ENCODE results near the gene MTUS2. TPM values are rescaled to one million over a fixed set of nuclear protein-coding genes. Genes with fewer than 3 reads are reported as not detected.

The MTUS2 gene
- total and polyA plus RNA-seq, 9 of the 15 experiments (the other 6 are each of a cell fraction or from before 2014, with no cell fraction given), result 0.01 to 0.28 (median 0.06) TPM; not detected in 1

- TF ChIP-seq ZNF280A (IDR thresholded peaks at IDR 0.05; ENCODE audit: low read depth, partially characterized antibody) (no peak), ZBTB43 (CRISPR knock-in tag; IDR thresholded peaks at IDR 0.05) (no peak), ZNF165 (CRISPR knock-in tag; IDR thresholded peaks at IDR 0.05; ENCODE audit: borderline replicate concordance) (no peak), RFX5 (IDR thresholded peaks at IDR 0.05; ENCODE audit: low read depth, low read length) (no peak), ZNF76 (CRISPR knock-in tag; IDR thresholded peaks at IDR 0.05; ENCODE audit: borderline replicate concordance) (no peak), TAL1 (IDR thresholded peaks at IDR 0.05) (peak; percentile 70; the same call in 1 of the 2 replicates), MEIS2 (IDR thresholded peaks at IDR 0.05; ENCODE audit: partially characterized antibody) (peak; percentile 12), ZFP36 (IDR thresholded peaks at IDR 0.05; ENCODE audit: low read depth, low read length, partially characterized antibody) (no peak), HES1 (IDR thresholded peaks at IDR 0.05; ENCODE audit: low read depth) (no peak), ZNF140 (CRISPR knock-in tag; IDR thresholded peaks at IDR 0.05) (no peak), PHB2 (IDR thresholded peaks at IDR 0.05; ENCODE audit: low read depth) (peak; percentile 20; the same call in 1 of the 2 replicates), ZNF224 (CRISPR knock-in tag; IDR thresholded peaks at IDR 0.05) (no peak), BCLAF1 (IDR thresholded peaks at IDR 0.05; ENCODE audit: borderline replicate concordance in 1 of 2, control insufficient read depth in 1 of 2, low read depth in 2 of 2, low read length in 1 of 2) (no peak), RNF219 (CRISPR knock-in tag; IDR thresholded peaks at IDR 0.05) (no peak), NR3C1 (CRISPR knock-in tag; IDR thresholded peaks at IDR 0.05) (no peak), NKRF (IDR thresholded peaks at IDR 0.05; ENCODE audit: borderline replicate concordance) (no peak)
These were observed 564.3 kb downstream of the MTUS2 start (continued) for GRCh38 chr13:29384466-29384865.

Data from K562 (cell line).